ENCODE results near the gene KIF13A. TPM values are rescaled to one million over a fixed set of nuclear protein-coding genes. Genes with fewer than 3 reads are reported as not detected.
"Not testable (repeated sequence)": the region's sequence is repeated elsewhere in the genome, so short reads cannot be mapped to it uniquely, and the experiment has no call there.

KIF13A gene
- total RNA-seq, 4 donors from 2014 or later: 36.3 to 47.5 (median 38.1) TPM

DNA sequence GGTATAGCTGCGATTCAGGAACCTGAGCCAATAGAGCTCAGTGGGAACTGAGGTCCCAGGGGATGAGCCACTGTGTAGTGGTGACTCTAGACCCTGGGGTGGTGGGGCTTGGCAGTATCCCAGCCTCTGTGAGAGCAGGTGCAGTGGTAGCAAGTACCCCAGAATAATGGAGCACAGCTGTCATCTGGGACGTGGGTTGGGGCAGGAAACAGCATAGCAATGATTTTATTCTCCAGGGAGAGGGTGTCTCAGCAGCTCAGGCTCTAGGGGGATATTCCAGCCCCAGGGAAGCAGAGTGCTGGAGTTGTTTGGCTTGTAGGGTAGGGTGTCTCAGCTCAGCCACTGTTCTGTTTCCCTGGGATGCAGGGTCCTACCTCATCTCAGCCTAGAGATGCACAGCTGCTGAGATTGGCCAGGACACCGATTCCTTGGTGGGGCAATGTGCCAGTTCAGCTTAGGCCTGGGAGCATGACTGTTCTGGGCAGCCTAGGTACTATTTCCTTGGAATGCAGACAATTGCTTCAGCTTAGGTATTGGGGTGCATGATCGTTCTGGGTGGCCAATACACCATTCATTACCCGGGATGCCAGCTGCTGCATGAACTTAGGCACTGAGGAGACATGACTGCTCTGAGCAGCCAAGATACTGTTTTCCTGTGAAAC, 246.7 kb downstream of the KIF13A start:
- no peaks in the 10 kb centered on the region for H3K27me3 ChIP-seq
- H3K4me3 ChIP-seq: no peak overlapping the region
- in situ Hi-C loops (cut with MboI; ENCODE audit: low pct_ligation_motif_present in 1 of 4, low pct_unique_long_range_greater_than_20kb in 1 of 4, low sequenced_read_pairs in 3 of 4): no loop called here
- H3K27ac ChIP-seq: no peak overlapping the region
- DNase-seq: no peak
- H3K36me3 ChIP-seq: no peaks in the 10 kb centered on the region
- H3K4me1 ChIP-seq: no peaks in the 10 kb centered on the region
- peaks cover 11 to 15% of the 10 kb centered on the region in 2 donors for H3K9me3 ChIP-seq
- TF ChIP-seq EP300 (IDR thresholded peaks at IDR 0.05; ENCODE audit: low read depth) (no peak), POLR2AphosphoS5 (IDR thresholded peaks at IDR 0.05) (no peak), POLR2A (IDR thresholded peaks at IDR 0.05) (no peak)
- TF ChIP-seq, protein P1, sequence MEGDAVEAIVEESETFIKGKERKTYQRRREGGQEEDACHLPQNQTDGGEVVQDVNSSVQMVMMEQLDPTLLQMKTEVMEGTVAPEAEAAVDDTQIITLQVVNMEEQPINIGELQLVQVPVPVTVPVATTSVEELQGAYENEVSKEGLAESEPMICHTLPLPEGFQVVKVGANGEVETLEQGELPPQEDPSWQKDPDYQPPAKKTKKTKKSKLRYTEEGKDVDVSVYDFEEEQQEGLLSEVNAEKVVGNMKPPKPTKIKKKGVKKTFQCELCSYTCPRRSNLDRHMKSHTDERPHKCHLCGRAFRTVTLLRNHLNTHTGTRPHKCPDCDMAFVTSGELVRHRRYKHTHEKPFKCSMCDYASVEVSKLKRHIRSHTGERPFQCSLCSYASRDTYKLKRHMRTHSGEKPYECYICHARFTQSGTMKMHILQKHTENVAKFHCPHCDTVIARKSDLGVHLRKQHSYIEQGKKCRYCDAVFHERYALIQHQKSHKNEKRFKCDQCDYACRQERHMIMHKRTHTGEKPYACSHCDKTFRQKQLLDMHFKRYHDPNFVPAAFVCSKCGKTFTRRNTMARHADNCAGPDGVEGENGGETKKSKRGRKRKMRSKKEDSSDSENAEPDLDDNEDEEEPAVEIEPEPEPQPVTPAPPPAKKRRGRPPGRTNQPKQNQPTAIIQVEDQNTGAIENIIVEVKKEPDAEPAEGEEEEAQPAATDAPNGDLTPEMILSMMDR (IDR thresholded peaks at IDR 0.05): no peak
- intact Hi-C loops (cut with DNase I; ENCODE audit: low total_unique reads): no loop called here
- WGBS, 2 donors (ENCODE audit: low coverage in 1 of 2): 33 to 71% methylated on average over 1 to 5 of the region's 5 CpGs

- no peak for DNase-seq
- intact Hi-C loops (cut with DNase I; ENCODE audit: low total_unique reads) (no loop called here), in situ Hi-C loops (cut with MboI; ENCODE audit: low pct_ligation_motif_present in 1 of 4, low pct_unique_long_range_greater_than_20kb in 1 of 4, low sequenced_read_pairs in 3 of 4) (no loop called here)
- Histone ChIP-seq H3K9me3 (peaks cover 11 to 15% of the 10 kb centered on the region in 2 donors), H3K4me1 (no peaks in the 10 kb centered on the region), H3K4me3 (no peak overlapping the region), H3K27me3 (no peaks in the 10 kb centered on the region), H3K27ac (no peak overlapping the region), H3K36me3 (no peaks in the 10 kb centered on the region)
- 90 to 92% methylated on average over 1 of the region's 1 CpG for WGBS, 2 donors (ENCODE audit: low coverage in 1 of 2)
- TF ChIP-seq POLR2A (IDR thresholded peaks at IDR 0.05): no peak
- TF ChIP-seq, protein P1 (IDR thresholded peaks at IDR 0.05): no peak
- TF ChIP-seq EP300 (IDR thresholded peaks at IDR 0.05; ENCODE audit: low read depth): no peak
- TF ChIP-seq POLR2AphosphoS5 (IDR thresholded peaks at IDR 0.05): no peak
Observed at GRCh38 chr6:17737704-17738252, 249.7 kb downstream of the KIF13A start.

DNA sequence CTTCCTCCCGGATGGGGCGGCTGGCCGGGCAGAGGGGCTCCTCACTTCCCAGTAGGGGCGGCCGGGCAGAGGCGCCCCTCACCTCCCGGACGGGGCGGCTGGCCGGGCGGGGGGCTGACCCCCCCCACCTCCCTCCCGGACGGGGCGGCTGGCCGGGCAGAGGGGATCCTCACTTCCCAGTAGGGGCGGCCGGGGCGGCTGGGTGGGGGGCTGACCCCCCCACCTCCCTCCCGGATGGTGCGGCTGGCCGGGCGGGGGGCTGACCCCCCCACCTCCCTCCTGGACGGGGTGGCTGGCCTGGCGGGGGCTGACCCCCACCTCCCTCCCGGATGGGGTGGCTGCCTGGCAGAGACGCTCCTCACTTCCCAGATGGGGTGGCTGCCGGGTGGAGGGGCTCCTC, 252.1 kb downstream of the KIF13A start:
- in situ Hi-C loops (cut with MboI; ENCODE audit: low pct_ligation_motif_present in 1 of 4, low pct_unique_long_range_greater_than_20kb in 1 of 4, low sequenced_read_pairs in 3 of 4): not testable (repeated sequence)

GRCh38 chr6:17730078-17730704, 257.2 kb downstream of the KIF13A start:
- Histone ChIP-seq H3K4me3 (no peak overlapping the region), H3K36me3 (no peaks in the 10 kb centered on the region), H3K27me3 (no peaks in the 10 kb centered on the region), H3K4me1 (peaks cover 0 to 1% (median under 1%) of the 10 kb centered on the region in 4 donors), H3K9me3 (no peaks in the 10 kb centered on the region), H3K27ac (no peak overlapping the region)
- DNase-seq: no peak
- 73 to 75% methylated on average over 6 of the region's 6 CpGs for WGBS, 2 donors (ENCODE audit: low coverage in 1 of 2)
- no peak for TF ChIP-seq POLR2A (IDR thresholded peaks at IDR 0.05)
- TF ChIP-seq EP300 (IDR thresholded peaks at IDR 0.05; ENCODE audit: low read depth): no peak
- TF ChIP-seq, protein P1 (IDR thresholded peaks at IDR 0.05): no peak
- no peak for TF ChIP-seq POLR2AphosphoS5 (IDR thresholded peaks at IDR 0.05)
- intact Hi-C loops (cut with DNase I; ENCODE audit: low total_unique reads): no loop called here
- in situ Hi-C loops (cut with MboI; ENCODE audit: low pct_ligation_motif_present in 1 of 4, low pct_unique_long_range_greater_than_20kb in 1 of 4, low sequenced_read_pairs in 3 of 4): no loop called here

More for the DNA sequence above, 252.1 kb downstream of the KIF13A start:
- H3K27ac ChIP-seq; H3K4me3 ChIP-seq; H3K36me3 ChIP-seq; DNase-seq; H3K27me3 ChIP-seq; H3K4me1 ChIP-seq; intact Hi-C loops (cut with DNase I; ENCODE audit: low total_unique reads): not testable (repeated sequence)
- H3K9me3 ChIP-seq: peaks cover 11 to 15% of the 10 kb centered on the region in 2 donors
- 100% methylated on average over 4 of the region's 27 CpGs; no CpG with 5 or more reads in 1 of the 2 donors for WGBS, 2 donors (ENCODE audit: low coverage in 1 of 2)
